22Rv1 (cell line): ENCODE measurements around the gene SLC6A6.

Experiments used
- CTCF ChIP-seq: fragments of 450-650 bp; IDR thresholded peaks from 2 replicates; pipeline ENCODE4 v1.5.1; 2017; ENCODE audit warnings: mild to moderate bottlenecking
- ZFX ChIP-seq: fragments of 450-650 bp; IDR thresholded peaks from 2 replicates; pipeline ENCODE4 v1.6.1; 2017; ENCODE audit warnings: antibody characterized with exemption, borderline replicate concordance

GRCh38 chr3:14486460-14486859, 84.1 kb downstream of the SLC6A6 start:
- TF ChIP-seq CTCF: no peak
- no peak for TF ChIP-seq ZFX
